ENCODE data around the gene ITGB5. TPM values are rescaled to one million over a fixed set of nuclear protein-coding genes. Genes with fewer than 3 reads are reported as not detected.

Gene ITGB5
- total RNA-seq, 2 experiments from 2014 or later: 0.47 to 0.85 TPM

GRCh38 chr3:124845406-124845805 lies 41.8 kb downstream of the ITGB5 start:
- Mint-ChIP-seq H3K4me1 (ENCODE audit: low read depth) (no peaks in the 10 kb centered on the region), H3K27me3 (no peaks in the 10 kb centered on the region), H3K9me3 (no peaks in the 10 kb centered on the region), H3K4me3 (no peak overlapping the region), H3K36me3 (ENCODE audit: low read depth) (no peaks in the 10 kb centered on the region), H3K27ac (no peak overlapping the region)
- ATAC-seq (ENCODE audit: poor library complexity) (no peak), DNase-seq (no peak)
- POLR2A ChIA-PET: interaction anchor here (0.7 kb wide), 1 partner anchor 10 kb away, joined by 3 read pairs; no protein-coding TSS in a partner anchor
- Histone ChIP-seq H3K4me1 (ENCODE audit: insufficient read depth, low read length) (no peaks in the 10 kb centered on the region), H3K27ac (ENCODE audit: low read depth in 1 of 2, low read length in 2 of 2) (no peak overlapping the region), H3K4me3 (ENCODE audit: low read length) (no peak overlapping the region), H3K27me3 (ENCODE audit: control insufficient read depth in 1 of 2, insufficient read depth in 2 of 2, low read length in 2 of 2) (no peaks in the 10 kb centered on the region), H3K9me3 (ENCODE audit: control insufficient read depth in 1 of 2, insufficient read depth in 1 of 2, low read length in 2 of 2) (no peaks in the 10 kb centered on the region), H3K36me3 (ENCODE audit: insufficient read depth, low read length) (no peaks in the 10 kb centered on the region)
- intact Hi-C loops (cut with DNase I, micrococcal nuclease): no loop called here
- no peak for TF ChIP-seq CTCF (IDR thresholded peaks at IDR 0.05)
- CTCF ChIA-PET: interaction anchor here (1.1 kb wide), 1 partner anchor 12 kb away, joined by 3 read pairs; no protein-coding TSS in a partner anchor

GRCh38 chr3:124843506-124844177 lies 43.5 kb downstream of the ITGB5 start:
- intact Hi-C loops (cut with DNase I, micrococcal nuclease): no loop called here
- no peaks in the 10 kb centered on the region for H3K4me1 ChIP-seq (ENCODE audit: insufficient read depth, low read length)
- ChIA-PET POLR2A (no interaction called here), CTCF (no interaction called here)
- no peaks in the 10 kb centered on the region for H3K9me3 ChIP-seq (ENCODE audit: control insufficient read depth in 1 of 2, insufficient read depth in 1 of 2, low read length in 2 of 2)
- no peaks in the 10 kb centered on the region for H3K9me3 Mint-ChIP-seq
- DNase-seq (no peak), ATAC-seq (ENCODE audit: poor library complexity) (no peak)
- H3K27me3 ChIP-seq (ENCODE audit: control insufficient read depth in 1 of 2, insufficient read depth in 2 of 2, low read length in 2 of 2): no peaks in the 10 kb centered on the region
- no peak overlapping the region for H3K4me3 ChIP-seq (ENCODE audit: low read length)
- H3K4me3 Mint-ChIP-seq: no peak overlapping the region
- no peaks in the 10 kb centered on the region for H3K4me1 Mint-ChIP-seq (ENCODE audit: low read depth)
- H3K27ac ChIP-seq (ENCODE audit: low read depth in 1 of 2, low read length in 2 of 2): no peak overlapping the region
- TF ChIP-seq CTCF (IDR thresholded peaks at IDR 0.05): no peak
- no peaks in the 10 kb centered on the region for H3K27me3 Mint-ChIP-seq
- no peak overlapping the region for H3K27ac Mint-ChIP-seq
- no peaks in the 10 kb centered on the region for H3K36me3 Mint-ChIP-seq (ENCODE audit: low read depth)
- no peaks in the 10 kb centered on the region for H3K36me3 ChIP-seq (ENCODE audit: insufficient read depth, low read length)

- CTCF ChIA-PET: no interaction called here
- intact Hi-C loops (cut with DNase I, micrococcal nuclease): no loop called here
- no peak for ATAC-seq (ENCODE audit: poor library complexity)
Observed at GRCh38 chr3:124843047-124843446, 44.1 kb downstream of the ITGB5 start.

More at GRCh38 chr3:124843047-124843446, 44.1 kb downstream of the ITGB5 start:
- Histone ChIP-seq H3K27ac (ENCODE audit: low read depth in 1 of 2, low read length in 2 of 2) (no peak overlapping the region), H3K9me3 (ENCODE audit: control insufficient read depth in 1 of 2, insufficient read depth in 1 of 2, low read length in 2 of 2) (no peaks in the 10 kb centered on the region), H3K4me1 (ENCODE audit: insufficient read depth, low read length) (no peaks in the 10 kb centered on the region), H3K36me3 (ENCODE audit: insufficient read depth, low read length) (no peaks in the 10 kb centered on the region), H3K27me3 (ENCODE audit: control insufficient read depth in 1 of 2, insufficient read depth in 2 of 2, low read length in 2 of 2) (no peaks in the 10 kb centered on the region), H3K4me3 (ENCODE audit: low read length) (no peak overlapping the region)
- no peak for TF ChIP-seq CTCF (IDR thresholded peaks at IDR 0.05)
- Mint-ChIP-seq H3K9me3 (no peaks in the 10 kb centered on the region), H3K27ac (no peak overlapping the region), H3K4me1 (ENCODE audit: low read depth) (no peaks in the 10 kb centered on the region), H3K36me3 (ENCODE audit: low read depth) (no peaks in the 10 kb centered on the region), H3K27me3 (no peaks in the 10 kb centered on the region), H3K4me3 (no peak overlapping the region)
- POLR2A ChIA-PET: no interaction called here
- DNase-seq: no peak

Measured in CD4-positive, alpha-beta T cell (primary cell).